KOPT-K1 (cell line): Measurements from ENCODE around the gene FLNB.

Experiments
- H3K27ac ChIP-seq: fragments of 200-600 bp; sonication (generic); 2 replicates; pipeline ENCODE4 v1.5.1; 2016; ENCODE audit warnings: antibody characterized with exemption, mild to moderate bottlenecking, low read depth, low read length; ENCODE audit not compliant: poor library complexity, severe bottlenecking
- H3K36me3 ChIP-seq: fragments of 200-600 bp; sonication (generic); 2 replicates; pipeline ENCODE4 v1.5.1; 2017; ENCODE audit warnings: antibody characterized with exemption, mild to moderate bottlenecking, low read length, moderate library complexity; ENCODE audit not compliant: insufficient read depth
- H3K9me3 ChIP-seq: fragments of 200-600 bp; sonication (generic); 2 replicates; pipeline ENCODE4 v1.5.1; 2017; ENCODE audit warnings: antibody characterized with exemption, low read length, mild to moderate bottlenecking; ENCODE audit not compliant: insufficient read depth, poor library complexity, severe bottlenecking

FLNB gene

GRCh38 chr3:58120075-58120812, 112.0 kb downstream of the FLNB start:
- H3K9me3 ChIP-seq = no peaks in the 10 kb centered on the region
- no peak overlapping the region for H3K27ac ChIP-seq
- peaks cover 55% of the 10 kb centered on the region for H3K36me3 ChIP-seq

GRCh38 chr3:58121183-58121582, 113.0 kb downstream of the FLNB start:
- no peak overlapping the region for H3K27ac ChIP-seq
- no peaks in the 10 kb centered on the region for H3K9me3 ChIP-seq
- peaks cover 65% of the 10 kb centered on the region for H3K36me3 ChIP-seq

- Histone ChIP-seq H3K36me3 (peaks cover 74% of the 10 kb centered on the region), H3K9me3 (no peaks in the 10 kb centered on the region), H3K27ac (no peak overlapping the region)
Observed at GRCh38 chr3:58122936-58123700, 114.9 kb downstream of the FLNB start.

- Histone ChIP-seq H3K9me3 (no peaks in the 10 kb centered on the region), H3K27ac (no peak overlapping the region), H3K36me3 (peaks cover 71% of the 10 kb centered on the region)
Observed at GRCh38 chr3:58124387-58124786, 116.2 kb downstream of the FLNB start.

GRCh38 chr3:58129041-58129770, 121.0 kb downstream of the FLNB start:
- H3K36me3 ChIP-seq = peaks cover 47% of the 10 kb centered on the region
- H3K27ac ChIP-seq = no peak overlapping the region
- H3K9me3 ChIP-seq = no peaks in the 10 kb centered on the region

- Histone ChIP-seq H3K27ac (no peak overlapping the region), H3K36me3 (peaks cover 34% of the 10 kb centered on the region), H3K9me3 (no peaks in the 10 kb centered on the region)
Observed at GRCh38 chr3:58130591-58130990, 122.4 kb downstream of the FLNB start.

GRCh38 chr3:58131101-58131825, 123.0 kb downstream of the FLNB start:
- Histone ChIP-seq H3K9me3 (no peaks in the 10 kb centered on the region), H3K27ac (no peak overlapping the region), H3K36me3 (peaks cover 33% of the 10 kb centered on the region; the same call in 1 of the 2 replicates)

GRCh38 chr3:58132850-58133249, 124.6 kb downstream of the FLNB start:
- H3K36me3 ChIP-seq = peaks cover 36% of the 10 kb centered on the region
- no peak overlapping the region for H3K27ac ChIP-seq
- H3K9me3 ChIP-seq = no peaks in the 10 kb centered on the region

- no peak overlapping the region for H3K27ac ChIP-seq
- H3K9me3 ChIP-seq = no peaks in the 10 kb centered on the region
- H3K36me3 ChIP-seq = peaks cover 42% of the 10 kb centered on the region
Observed at GRCh38 chr3:58134468-58134867, 126.2 kb downstream of the FLNB start.

GRCh38 chr3:58135712-58136543, 127.7 kb downstream of the FLNB start:
- no peak overlapping the region for H3K27ac ChIP-seq
- peaks cover 38% of the 10 kb centered on the region for H3K36me3 ChIP-seq
- H3K9me3 ChIP-seq = no peaks in the 10 kb centered on the region

GRCh38 chr3:58137306-58137705, 129.1 kb downstream of the FLNB start:
- Histone ChIP-seq H3K36me3 (peaks cover 40% of the 10 kb centered on the region), H3K27ac (no peak overlapping the region), H3K9me3 (no peaks in the 10 kb centered on the region)

- Histone ChIP-seq H3K27ac (no peak overlapping the region), H3K9me3 (no peaks in the 10 kb centered on the region), H3K36me3 (peaks cover 30% of the 10 kb centered on the region)
Observed at GRCh38 chr3:58141766-58142345, 133.6 kb downstream of the FLNB start.

GRCh38 chr3:58143417-58144055, 135.3 kb downstream of the FLNB start:
- Histone ChIP-seq H3K9me3 (no peaks in the 10 kb centered on the region), H3K27ac (no peak overlapping the region), H3K36me3 (peaks cover 28% of the 10 kb centered on the region)
